GM10266 (cell line): ENCODE data around the gene ZNF775.

Experiments used
- DNase-seq: peaks from one replicate; pipeline ENCODE4 v3.0.0; 2012; ENCODE audit errors: extremely low spot score
- CTCF ChIP-seq: IDR thresholded peaks from 2 replicates; pipeline ENCODE4 v1.5.1; 2012; ENCODE audit warnings: mild to moderate bottlenecking, low read depth; ENCODE audit not compliant: control insufficient read depth, insufficient read depth; ENCODE audit errors: missing control alignments

The ZNF775 gene

DNA sequence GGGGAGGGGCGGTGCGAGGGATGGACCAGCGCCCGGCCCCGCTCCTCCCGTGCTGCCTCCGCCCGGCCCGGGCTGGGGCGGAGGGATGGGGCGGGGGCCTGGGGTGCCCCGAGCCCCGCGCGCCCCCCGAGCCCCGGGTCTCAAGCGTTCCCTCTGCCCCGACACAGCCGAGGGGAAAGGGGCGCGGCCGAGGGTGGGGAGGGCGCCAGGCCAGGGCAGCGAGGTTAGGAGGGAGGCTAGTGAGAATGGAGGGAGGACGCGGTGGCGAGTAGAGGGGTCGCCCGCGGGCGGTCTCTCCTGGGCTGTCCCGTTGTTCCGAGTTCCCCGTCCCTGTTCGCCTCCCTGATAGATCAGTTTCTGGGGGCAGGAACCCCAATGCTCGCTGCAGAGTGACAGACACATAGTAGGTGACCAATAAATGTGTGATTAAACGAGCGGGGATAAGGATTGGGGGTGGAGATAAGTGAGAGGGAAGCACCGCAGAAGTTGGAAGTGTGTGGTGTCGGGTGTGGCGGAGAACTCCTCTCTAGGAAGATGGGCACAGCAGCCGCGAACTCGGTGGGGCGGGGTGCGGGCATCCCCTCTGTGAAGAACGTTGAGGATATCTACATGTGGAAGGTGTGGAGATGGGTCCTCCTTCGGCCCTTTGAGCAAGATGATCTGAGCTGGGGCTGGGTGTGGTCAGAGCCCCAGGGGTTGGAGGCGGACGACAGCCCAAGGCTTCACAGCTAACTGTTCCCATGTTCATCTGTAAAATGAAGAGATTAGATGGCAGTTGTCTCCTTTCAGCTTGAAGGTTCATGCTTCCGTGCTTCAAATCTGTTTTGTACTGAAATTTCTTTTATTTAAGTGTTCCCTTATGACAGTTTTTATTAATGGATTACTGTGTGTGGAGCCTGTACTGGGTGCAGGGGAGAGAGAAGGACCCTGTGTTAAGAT is 580 bp downstream of the ZNF775 start:
- no peak for TF ChIP-seq CTCF
- DNase-seq, result no peak

DNA sequence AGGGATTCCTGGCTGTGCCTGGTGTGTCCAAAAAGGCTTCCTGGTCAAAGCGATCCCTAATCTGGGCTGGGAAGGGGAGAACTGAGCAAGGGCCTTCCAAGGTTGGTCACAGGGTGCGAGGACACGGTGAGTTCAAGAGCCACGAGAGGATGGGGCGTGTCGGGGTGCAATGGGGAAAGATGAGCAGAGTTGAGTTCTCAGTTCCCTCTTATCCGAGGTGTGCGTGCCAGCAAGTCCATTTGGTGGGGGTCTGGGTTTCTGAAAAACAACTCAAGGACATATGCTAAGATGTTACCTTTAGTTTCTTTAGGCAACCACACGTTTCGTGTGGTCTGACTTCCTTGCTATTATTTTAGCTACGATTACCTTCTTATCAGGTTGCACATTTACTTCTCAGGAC is 1.3 kb downstream of the ZNF775 start:
- DNase-seq, result peak; percentile 67
- TF ChIP-seq CTCF, result no peak

- no peak for DNase-seq
- TF ChIP-seq CTCF, result no peak
Measured at GRCh38 chr7:150381096-150381495, 2.0 kb downstream of the ZNF775 start.

GRCh38 chr7:150381785-150382122 is 2.6 kb downstream of the ZNF775 start:
- no peak for DNase-seq
- TF ChIP-seq CTCF, result no peak

DNA sequence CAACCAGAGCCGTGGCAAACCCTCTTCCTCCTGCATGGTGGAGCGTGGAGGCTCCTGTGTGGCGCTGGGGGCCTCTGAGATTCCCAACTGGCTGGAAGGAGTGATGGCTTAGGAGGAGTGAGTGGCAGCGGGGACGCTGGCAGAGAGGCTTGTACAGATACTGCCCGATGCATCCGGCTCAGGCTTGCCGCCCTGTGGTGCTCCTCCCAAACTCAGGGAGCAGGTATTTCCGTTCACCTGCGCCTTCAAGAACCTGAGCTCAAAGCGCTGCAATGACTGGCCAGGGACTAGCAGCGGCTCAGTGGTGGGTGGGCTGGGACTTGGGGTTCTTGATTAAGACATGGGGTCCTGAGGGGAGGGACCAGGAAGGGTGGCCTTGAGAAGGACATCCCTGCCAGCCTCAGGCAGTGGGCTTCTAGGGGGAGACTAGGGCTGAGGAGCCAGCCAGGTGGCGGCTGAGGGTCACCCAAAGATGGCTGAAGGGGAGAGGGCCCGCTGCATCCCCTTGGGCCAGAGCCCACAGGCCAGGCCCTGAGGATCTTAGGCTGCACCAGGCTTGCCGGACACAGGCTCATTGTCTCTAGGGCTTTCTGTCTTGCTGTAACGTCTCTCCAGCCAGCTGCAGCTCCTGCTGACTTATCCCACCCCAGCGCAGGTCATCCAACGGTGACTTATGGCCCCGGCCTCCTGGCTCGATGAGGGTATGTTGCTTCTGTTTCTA is 3.2 kb downstream of the ZNF775 start:
- no peak for TF ChIP-seq CTCF
- DNase-seq, result no peak

DNA sequence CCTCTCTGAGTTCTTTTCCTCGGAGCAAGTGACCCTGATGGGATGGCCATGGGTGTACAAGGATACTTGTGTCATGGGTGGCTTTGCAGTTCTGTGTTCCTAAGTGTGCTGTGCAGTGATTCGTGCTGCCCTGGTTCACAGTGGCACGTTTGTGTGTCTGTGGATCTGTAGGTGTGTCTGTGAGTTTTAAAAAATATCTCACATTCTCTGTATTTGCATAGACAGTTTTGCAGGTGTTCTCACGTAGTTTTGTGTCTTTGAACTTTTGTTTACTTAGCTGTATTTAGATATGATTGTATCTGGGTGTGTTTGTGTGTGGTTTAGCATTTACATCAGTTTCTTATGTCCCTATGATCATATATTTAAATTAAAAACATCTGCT is 3.7 kb downstream of the ZNF775 start:
- DNase-seq, result no peak
- TF ChIP-seq CTCF, result no peak

GRCh38 chr7:150383710-150384397 is 4.7 kb downstream of the ZNF775 start:
- no peak for DNase-seq

More at GRCh38 chr7:150383710-150384397, 4.7 kb downstream of the ZNF775 start:
- TF ChIP-seq CTCF, result no peak
